Measurements from ENCODE around the gene SNX20.

GRCh38 chr16:50688083-50688482 lies 7.0 kb upstream of the SNX20 start:
- TF ChIP-seq TEAD4 (IDR thresholded peaks at IDR 0.05) (no peak), CREB1 (IDR thresholded peaks at IDR 0.05; ENCODE audit: low read depth) (no peak), TAF1 (IDR thresholded peaks at IDR 0.05; ENCODE audit: low read depth) (no peak), YY1 (IDR thresholded peaks at IDR 0.05; ENCODE audit: low read depth) (no peak), CEBPB (IDR thresholded peaks at IDR 0.05) (no peak), NFIC (IDR thresholded peaks at IDR 0.05) (no peak), EP300 (IDR thresholded peaks at IDR 0.05; ENCODE audit: borderline replicate concordance) (no peak), MAX (IDR thresholded peaks at IDR 0.05) (no peak), REST (IDR thresholded peaks at IDR 0.05; ENCODE audit: low read depth) (no peak), EGR1 (IDR thresholded peaks at IDR 0.05) (no peak), FOXM1 (IDR thresholded peaks at IDR 0.05; ENCODE audit: borderline replicate concordance, low read depth) (no peak)
